Measurements from ENCODE around the gene BTBD16.

The BTBD16 gene

DNA sequence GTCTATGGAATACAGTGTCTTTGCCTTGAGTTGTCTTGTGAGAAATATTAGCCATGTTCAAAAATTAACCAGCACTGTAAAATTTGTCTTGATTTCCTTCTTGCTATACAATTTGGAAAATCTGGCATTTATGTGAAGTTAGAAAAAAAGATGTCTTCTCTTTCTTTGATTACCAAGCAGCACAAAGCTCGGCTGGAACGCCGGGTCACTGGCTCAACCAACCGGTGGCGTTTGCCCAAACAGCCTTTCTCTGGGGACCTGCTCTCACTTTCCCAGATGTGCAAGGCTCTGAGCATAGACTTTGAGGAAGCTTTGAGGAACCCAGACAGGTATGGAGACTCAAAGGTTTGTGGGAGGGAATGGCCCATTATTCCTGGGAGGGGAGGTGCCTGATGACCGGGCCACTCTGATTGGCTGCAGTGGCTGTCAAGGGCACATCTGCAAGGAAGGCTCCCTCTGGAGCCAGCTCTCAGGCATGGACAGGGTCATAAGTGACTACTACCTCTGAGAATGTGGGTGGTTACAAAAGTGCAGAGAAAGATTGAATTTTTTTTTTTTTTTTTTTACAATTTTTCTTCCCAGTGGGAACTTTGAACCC lies 5.6 kb downstream of the BTBD16 start:
- no peak for DNase-seq

DNA sequence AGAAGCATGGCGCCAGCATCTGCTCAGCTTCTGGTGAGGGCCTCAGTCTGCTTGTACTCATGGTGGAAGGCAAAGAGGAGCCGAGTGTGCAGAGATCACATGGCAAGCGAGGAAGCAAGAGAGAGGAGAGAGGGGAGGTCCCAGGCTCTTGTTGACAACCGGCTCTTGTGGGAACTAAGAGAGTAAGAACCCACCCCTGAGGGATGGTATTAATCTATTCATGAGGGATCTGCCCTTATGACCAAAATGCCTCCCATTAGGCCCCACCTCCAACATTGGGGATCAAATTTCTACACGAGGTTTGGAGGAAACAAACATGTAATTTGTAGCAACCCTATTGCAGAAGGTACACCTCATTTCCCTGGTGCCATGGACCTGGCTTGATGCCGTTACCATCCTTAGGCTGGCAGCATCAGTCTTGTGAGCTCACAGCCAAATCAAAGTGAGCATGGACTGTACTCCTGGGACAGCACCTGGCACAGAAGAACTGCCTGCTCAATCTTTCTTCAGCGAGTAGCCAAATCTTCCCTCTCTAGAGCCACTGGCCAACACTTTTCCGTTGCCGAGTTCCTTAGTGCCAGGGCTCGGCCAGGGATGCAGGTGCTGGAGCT lies 6.5 kb downstream of the BTBD16 start:
- no peak for DNase-seq

DNA sequence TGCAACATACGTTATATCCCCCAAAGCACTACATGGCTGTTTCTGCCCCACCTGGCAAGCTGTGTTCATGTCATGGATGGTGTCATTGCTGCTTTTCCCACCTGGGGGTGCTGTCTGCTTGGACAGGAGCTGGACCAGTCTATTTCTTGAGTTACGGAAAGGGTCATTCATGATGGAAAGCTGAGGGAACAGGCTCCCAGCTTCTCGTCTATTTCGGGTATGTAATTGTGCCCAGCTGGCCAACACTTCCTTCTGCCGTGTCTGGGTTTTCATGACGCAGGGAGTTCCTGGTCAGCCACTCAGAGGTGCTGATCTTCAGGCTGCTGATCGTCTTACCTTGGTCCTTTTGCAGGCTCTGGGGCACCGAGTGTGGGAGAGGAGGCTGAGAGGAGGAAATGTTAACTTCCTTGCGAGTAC lies 8.6 kb downstream of the BTBD16 start:
- peak; percentile 63 for DNase-seq

DNA sequence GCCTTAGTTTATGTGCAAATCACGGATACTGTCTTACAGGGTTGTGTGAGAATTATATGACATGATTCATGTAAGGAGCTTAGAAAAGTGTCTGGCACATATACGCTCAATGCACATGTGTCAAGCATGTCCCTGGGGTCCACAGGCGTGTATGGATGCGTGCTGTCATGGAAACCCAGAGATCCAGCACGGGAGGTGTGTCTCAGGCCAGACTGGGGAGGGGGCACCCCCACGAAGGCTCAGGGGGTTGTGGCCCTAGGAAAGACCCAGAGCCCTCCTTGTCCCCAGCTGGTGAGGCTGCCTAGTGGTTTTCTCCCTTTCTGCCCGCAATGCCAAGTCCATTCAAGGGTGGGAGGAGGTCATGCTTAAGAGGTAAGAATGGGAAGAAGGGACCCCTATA lies 9.1 kb downstream of the BTBD16 start:
- DNase-seq = no peak

DNA sequence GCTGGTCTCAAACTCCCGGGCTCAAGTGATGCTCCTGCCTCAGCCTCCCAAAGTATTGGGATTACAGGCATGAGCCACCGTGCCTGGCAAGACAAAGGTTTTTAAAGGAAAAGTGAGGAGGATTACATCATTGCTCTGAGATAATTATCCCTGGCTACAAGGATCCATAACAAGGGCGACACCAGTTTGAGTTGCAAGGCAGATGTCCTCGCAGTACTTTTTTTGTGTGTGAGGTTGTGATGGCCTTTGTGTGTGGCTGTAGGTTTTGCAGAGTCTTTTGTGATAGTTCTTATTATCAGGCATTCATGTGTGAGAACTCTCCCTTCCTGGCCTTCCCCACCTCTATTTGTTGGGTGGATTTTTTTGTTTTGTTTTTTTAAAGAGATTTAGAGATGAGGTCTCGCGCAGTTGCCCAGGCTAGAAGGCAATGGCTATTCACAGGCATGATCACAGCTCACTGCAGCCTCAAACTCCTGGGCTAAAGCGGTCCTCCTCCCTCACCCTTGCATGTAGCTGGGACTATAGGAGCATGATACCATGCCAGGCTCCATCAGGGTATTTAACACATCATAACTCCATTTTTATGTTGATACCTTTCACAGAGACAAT lies 10.0 kb downstream of the BTBD16 start:
- no peak for DNase-seq

DNA sequence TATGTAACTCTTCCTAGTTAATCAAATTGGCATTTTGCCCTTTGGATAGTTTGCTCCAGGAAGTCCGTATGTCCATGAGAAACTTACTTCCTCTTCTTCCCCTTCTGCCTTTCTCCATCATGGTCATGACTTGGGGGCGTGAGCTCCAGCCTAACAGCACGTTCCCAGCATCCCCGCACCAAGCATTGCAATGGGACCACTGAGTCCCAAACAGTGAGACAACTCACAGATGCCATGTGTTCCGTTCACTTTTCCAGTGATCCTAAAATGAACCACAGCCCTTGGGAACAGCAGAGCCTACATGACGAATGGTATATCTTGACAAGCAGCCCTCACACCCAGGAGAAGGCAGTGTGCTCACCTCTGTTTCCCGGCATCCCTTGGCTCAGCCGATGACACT lies 10.7 kb downstream of the BTBD16 start:
- no peak for DNase-seq

DNA sequence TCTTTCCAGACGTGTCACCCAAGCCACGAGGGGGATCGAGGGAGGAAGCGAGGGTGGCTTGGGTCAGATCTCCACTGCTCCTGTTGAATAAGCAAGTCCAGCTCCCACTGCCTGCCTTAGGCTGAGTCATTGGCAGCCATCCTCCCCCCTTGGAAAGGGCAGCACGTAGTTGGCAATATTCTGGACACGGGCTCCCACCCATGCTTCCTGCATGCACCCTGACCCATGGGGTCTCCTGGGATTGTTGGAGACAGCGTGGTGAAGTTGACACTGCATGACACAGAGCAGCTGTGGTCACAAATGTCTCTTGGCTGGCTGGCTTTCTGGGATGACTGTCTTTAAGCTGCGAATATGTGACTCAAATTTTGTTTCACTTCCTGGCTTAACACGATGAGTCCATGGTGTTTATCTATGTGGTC lies 11.2 kb downstream of the BTBD16 start:
- no peak for DNase-seq

DNA sequence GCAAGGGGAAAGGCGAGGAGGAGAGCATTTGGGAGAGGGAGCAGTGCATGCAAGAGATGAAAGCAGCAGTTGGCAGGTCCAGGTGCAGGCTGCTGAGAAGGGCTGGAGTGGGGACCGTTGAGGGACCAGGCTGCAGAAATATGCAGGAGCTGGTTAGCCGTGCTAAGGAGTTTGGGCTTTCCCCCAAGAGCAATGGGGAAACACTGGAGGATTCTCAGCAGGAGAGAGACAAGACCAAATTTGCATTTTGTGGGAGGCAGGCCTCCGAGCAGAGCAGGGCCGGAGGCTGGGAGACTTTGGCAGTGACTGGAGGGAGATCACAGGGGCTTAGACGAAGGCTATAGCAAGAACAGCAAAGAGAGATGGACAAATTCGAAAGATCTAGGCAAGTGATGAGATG lies 11.8 kb downstream of the BTBD16 start:
- no peak for DNase-seq

DNA sequence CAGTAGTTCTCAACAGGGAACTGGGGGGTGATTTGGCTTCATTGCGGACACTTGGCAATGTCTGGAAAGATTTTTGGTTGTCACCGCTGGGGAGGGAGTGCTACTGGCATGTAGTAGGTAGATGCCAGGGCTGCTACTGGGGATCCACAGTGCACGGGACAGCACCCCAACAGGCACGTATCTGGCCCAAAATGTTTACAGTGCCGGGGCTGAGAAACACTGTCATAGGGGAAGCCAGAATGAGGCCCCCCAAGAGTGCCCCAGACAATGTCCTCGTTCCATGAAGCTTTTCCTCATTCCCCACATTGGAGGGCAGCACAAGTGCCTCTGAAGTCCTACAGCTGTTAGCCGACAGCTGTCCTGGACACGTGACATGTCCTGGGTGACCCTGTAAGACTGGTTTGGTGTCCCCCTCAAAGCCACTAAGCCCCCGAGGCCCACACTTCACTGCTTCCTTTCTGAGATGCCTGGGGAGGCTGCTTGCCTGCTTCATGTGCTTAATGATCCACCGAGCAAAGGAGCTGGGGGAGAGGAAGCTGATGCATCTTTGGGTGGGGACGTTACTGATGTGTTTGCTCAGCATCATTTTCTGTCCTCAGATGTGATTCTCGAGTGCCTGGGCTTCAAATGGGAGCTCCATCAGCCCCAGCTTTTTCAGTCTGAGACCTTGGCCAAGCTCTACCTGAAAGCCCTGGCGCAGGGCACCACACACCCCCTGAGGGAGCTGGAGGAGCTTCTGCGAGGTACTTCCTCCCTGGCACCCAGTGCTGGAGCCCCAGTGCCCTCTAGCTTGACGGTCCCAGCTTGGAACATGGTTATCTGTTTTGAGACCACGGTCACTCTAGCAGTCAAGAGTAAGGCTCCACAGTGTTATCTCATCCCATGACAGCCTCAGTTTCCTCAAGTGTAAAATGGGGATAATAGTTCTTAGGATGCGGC lies 14.7 kb downstream of the BTBD16 start:
- no peak for DNase-seq

DNA sequence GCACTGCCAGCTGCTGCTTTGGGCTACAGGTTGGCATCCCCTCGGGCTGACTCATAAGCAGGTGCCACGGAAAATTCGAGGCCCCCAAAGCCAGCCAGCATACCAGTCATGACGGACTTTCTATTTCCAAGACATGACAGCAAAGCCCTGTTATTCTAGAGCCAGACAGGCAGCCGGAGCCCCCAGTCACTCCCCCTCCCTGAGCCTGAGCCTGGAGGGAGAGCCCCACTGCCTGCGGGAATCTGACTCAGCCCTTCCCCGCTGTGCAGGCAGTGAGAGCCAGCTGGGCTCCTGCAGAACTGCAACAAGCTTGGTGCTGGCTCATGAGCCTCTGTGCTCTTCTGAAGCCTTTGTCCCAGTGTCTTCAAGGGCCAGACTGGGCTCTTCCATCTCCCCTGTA lies 15.8 kb downstream of the BTBD16 start:
- DNase-seq = no peak

DNA sequence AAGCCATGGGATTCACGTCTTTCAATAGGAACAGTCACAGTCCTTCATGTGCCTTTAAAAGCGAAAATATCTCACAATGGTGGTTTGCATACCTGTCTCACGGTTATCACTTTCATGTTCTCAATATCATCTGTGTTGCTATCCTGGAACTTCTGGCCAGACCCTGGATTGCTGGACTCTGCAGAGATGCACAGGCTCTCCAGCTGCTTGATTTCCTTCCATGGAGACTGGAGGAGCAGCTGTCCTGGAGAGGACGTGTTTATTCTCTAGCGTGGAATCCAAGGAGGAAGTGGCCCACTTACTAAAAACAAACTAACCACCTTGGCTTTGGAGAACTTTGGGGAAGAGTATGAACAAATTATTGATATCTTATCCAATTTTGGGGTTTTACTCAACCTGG lies 16.5 kb downstream of the BTBD16 start:
- DNase-seq = no peak

DNA sequence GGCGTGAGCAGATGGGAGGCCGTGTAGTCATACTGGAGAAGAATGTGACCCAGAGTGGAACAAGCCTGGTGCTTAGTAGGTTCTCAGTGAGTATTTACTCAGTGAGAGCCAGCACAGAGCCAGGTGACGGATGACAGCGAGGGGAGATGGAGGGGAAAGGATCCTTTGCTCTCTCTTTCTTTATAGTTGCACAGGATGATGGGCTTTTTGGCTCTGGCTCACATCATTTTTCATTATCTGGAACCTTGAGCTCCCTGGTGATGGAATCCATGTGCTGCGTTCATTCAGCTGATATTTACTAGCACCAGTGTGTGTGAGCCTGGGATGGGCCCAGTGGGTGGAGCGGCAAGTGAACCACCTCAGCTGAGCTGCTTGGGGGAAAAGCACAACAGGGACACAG lies 17.2 kb downstream of the BTBD16 start:
- DNase-seq = no peak

DNA sequence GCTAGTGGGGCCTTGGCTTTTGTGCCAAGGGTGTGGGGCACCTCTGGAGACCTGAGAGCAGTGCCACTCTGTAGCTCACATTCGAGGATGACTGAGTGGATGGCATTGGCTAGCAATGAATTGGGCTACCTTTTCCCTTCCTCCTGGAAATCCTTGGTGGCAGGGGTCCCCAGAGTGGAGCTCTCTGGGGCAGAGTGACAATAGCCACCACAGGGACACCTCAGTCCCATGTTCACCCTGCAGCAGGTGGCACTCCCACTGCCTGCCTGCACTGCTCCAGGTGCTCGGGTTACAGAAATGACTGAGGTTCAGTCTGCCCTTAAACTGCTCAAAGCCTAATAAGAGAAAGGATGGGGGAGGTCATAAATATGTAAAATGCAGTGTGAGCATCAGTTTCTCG lies 17.8 kb downstream of the BTBD16 start:
- DNase-seq = no peak

DNA sequence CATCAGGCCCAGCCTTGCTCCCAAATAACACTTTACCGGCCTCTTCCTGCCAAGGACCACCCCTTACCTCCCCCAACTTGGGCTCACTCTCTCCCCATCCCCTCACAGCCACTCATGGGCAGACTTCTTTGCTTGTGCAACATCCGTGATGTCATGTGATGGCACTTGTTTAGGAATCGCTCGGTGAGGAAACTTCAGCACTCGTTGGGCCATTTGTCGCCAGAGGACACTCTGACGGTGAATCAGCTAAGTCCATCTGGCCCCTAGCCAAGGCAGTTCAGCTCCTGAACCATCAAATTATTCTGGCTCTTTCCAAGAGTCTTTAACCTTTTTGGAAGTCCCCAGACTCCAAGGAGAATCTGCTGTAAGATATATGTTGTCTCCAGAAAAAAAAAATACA lies 19.2 kb downstream of the BTBD16 start:
- DNase-seq = no peak

DNA sequence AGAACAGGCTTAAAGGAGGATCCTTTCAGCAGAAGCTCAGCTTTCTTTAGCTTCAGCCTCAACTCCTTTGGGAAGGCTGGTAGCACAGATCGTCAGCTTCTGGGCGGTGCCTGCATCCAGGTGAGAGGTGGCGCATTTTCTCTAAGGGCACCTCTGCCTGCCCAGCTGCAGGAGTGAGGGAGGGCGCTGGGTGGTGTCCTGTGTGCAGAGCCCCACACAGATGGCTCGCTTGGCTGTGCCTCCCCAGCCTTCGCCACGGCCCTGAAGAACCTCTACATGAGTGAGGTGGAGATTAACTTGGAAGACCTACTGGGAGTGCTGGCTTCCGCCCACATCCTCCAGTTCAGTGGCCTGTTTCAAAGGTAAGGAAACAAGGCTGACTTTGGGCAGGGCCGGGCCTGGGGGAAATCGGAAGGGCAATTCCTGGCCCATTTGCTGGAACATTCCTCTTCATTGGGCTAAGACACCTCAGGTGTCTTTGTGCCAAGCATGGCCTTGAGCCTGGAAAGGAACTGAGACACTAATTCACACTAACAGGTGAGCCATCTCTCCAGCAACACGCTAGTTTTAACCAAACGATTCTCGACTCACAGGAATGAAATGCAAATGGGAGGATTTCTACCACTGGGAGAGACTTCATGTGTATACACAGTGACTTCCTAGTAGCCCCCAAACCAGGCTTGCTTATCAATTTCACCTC lies 19.9 kb downstream of the BTBD16 start:
- no peak for DNase-seq

DNA sequence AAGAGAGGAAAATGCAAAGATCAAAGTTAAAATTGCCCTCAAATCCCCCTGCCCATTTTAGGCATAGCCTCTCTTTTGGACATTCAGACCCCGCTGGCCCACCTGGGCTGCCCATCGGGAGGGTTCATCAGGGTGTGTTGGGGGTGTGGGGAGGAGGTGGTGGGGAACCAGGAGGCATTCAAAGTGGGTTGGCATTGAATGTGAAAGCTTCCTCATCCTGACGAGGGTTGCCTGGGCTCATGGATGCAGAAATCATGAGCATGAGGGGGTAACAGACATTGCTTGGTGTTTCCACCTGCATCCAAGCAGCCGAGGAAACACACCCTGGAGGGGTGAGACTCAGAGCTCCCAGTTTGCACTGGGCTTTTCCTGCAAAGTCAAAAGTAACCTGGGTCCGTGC lies 20.6 kb downstream of the BTBD16 start:
- no peak for DNase-seq

DNA sequence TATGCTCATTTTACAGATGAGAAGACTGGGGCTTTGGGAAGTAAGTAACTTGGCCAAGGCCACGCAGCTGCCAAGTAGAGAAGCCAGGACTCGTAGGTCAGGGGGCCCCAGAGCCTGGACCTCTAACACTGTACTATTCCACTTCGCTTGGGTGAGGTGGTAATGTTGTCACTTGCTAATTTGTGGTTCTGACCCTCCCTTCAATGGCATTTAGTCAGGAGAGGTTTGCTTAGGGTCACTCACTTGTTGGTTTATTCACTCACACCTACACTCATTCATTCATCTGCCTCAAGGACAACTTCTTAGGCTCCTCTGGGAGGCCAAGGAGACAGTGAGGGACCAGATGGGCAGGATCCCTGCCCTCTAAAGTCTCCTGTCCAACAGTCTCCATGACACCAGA lies 21.3 kb downstream of the BTBD16 start:
- DNase-seq = no peak

DNA sequence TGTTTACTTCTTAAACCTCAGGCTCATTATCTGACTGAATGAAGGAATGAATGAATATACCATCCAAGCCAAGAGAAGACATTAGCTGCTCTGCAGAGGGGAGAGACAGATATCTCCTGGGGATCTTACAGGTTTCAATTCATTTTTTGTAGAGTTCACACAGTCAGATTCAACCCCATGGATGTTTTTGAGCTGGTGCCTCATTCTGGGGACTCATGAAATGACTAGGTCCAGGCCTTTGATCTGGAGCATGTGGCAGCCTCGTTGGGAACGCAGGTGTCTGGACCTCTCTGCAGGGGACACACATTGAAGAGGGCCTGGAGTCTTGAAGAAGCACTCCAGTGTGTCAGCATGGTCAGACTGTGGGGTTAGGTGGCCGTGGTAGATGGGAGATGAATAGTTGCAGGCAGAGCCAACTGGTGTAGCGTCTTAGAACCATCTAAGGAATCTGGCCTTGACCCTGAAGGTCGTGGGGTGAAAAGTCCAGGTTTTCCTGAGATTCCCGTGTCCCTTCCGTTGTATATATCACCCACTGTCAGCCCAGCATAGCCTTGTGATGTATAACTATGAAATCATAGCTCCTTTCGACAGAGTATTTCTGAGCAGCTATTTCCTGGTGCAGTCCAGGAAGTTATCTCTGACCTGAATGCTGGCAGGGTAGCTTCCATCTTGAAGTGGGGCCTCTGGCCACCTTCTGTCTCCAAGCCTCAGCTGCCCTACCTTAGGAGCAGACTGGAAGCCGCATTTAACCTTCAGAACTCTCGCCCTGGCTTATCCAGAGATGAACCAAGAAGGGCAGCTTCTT lies 22.3 kb downstream of the BTBD16 start:
- DNase-seq = no peak

DNA sequence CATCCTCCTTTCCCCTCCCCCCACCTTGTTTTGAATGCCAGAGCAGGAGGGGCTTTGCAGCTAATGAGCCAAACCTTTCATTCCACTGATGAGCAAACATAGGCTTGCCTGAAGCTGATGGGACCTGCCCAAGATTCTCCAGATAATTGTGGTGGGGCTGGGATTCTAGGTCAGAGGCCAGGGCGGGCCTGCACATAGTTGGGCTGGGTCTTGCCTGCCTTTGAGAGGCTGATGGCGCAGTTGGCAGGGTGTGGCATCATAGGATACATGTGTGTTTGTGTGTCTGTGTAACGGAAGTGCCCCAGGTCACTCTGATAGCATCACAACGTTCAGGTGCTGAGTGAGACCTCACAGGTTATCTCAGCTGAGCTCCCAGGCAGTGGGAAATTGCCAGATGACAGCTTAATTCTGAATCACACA lies 22.9 kb downstream of the BTBD16 start:
- DNase-seq = no peak

DNA sequence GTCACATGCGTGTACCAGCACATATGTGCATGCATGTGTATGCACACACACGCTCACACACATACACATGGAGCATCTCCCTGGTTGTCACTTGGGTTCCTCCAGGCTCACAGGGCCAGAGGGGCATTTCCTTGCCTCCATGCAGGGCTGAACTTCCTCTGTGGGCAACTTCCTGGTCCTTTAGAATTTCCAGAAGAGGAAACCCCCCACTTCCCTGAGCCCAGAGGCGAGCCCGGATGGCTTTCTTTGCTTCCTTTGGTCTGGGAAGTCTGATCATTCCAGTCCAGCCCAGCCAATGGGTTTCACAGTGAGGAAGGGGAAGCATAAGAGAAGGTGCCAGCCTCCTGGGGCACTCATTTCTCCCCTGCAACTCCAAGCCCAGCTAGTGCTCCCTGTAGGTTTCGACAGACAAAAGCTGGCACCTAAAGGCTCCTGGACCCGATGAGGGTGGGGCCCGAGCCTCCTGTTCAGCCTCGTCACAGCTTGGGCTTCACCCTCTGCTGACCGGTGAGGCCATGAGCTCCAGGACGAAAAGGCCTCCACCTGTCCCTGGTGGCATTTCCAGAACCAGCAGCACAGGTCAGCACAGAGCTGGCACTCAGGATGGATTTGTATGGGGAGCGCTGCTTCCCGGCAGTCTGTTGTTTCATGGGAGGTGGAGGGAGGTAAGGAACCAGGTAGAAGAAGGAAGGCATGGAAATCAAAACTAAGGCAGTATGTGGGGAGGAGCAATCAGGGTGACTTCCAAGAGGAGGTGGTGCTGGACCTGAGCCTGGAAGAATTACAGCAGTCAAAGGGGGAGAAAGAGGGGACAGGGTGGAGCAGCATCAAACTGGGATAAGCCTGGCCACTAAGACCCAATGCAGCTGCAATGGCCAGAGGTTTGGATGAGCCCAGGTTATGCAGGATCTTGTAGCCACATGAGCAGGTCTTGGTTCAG lies 23.7 kb downstream of the BTBD16 start:
- DNase-seq = no peak

DNA sequence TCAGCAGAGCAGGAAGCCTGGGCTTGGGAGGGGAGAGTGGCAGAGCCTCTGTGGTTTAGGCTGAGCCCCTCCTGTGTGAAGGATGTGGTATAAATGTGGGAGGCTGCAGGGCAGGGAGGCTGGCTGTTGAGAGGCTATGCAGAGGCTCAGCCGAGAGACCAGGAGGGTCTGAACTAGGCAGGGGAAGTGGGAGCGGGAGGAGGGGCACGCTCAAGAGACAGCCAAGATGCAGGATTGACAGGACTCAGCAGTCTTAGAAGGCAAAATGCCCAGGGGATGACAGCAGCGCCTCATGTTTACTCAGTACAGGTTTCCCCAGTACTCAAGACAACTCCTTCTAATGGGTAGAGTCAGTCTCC lies 24.3 kb downstream of the BTBD16 start:
- no peak for DNase-seq

Data from NCI-H82 (cell line).